ENCODE measurements around the gene PWWP2B. TPM values are rescaled to one million over a fixed set of nuclear protein-coding genes. Genes with fewer than 3 reads are reported as not detected.
A peak's percentile ranks its signal among the peaks of the same experiment; 100 is the strongest.

The PWWP2B gene
- total and polyA plus RNA-seq, 2 experiments from 2014 or later = 11.8 to 35.7 TPM

DNA sequence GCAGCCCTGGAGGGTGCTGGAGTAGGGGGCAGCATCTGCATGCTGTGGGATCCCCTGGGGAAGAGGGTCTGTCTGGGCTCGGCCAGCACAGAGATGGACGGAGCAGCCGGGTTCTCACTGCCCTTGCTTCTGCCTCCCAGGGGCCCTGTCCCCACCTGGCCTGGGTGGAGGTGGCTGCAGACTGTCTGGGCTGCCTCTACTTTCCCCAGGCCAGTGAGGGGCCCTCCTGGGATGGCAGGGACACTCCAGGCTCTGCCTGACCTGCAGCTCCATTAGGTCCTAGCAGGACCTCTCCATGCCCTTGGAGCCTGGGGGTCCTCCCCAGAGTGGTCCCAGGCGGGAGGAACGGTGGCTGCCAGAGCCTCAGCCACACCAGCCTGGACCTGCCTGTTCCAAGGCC, 63.7 kb downstream of the PWWP2B start:
- Histone ChIP-seq H3K27ac (no peak overlapping the region), H3K4me1 (ENCODE audit: low read depth) (peaks cover 12% of the 10 kb centered on the region)
- DNase-seq (ENCODE audit: low read depth in 1 of 2, low spot score in 1 of 2) = no peak

GRCh38 chr10:132461103-132461682, 64.2 kb downstream of the PWWP2B start:
- peaks cover 12% of the 10 kb centered on the region for H3K4me1 ChIP-seq (ENCODE audit: low read depth)
- TF ChIP-seq, protein P1, sequence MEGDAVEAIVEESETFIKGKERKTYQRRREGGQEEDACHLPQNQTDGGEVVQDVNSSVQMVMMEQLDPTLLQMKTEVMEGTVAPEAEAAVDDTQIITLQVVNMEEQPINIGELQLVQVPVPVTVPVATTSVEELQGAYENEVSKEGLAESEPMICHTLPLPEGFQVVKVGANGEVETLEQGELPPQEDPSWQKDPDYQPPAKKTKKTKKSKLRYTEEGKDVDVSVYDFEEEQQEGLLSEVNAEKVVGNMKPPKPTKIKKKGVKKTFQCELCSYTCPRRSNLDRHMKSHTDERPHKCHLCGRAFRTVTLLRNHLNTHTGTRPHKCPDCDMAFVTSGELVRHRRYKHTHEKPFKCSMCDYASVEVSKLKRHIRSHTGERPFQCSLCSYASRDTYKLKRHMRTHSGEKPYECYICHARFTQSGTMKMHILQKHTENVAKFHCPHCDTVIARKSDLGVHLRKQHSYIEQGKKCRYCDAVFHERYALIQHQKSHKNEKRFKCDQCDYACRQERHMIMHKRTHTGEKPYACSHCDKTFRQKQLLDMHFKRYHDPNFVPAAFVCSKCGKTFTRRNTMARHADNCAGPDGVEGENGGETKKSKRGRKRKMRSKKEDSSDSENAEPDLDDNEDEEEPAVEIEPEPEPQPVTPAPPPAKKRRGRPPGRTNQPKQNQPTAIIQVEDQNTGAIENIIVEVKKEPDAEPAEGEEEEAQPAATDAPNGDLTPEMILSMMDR (IDR thresholded peaks at IDR 0.05; ENCODE audit: low read depth, low read length) = no peak
- no peak for DNase-seq (ENCODE audit: low read depth in 1 of 2, low spot score in 1 of 2)
- H3K27me3 ChIP-seq = no peaks in the 10 kb centered on the region
- no peak overlapping the region for H3K27ac ChIP-seq
- no peaks in the 10 kb centered on the region for H3K9me3 ChIP-seq (ENCODE audit: low read depth)
- no peak overlapping the region for H3K4me3 ChIP-seq
- no peaks in the 10 kb centered on the region for H3K36me3 ChIP-seq

More for the DNA sequence above, 63.7 kb downstream of the PWWP2B start:
- Histone ChIP-seq H3K9me3 (ENCODE audit: low read depth) (no peaks in the 10 kb centered on the region), H3K4me3 (no peak overlapping the region), H3K27me3 (no peaks in the 10 kb centered on the region), H3K36me3 (no peaks in the 10 kb centered on the region)
- TF ChIP-seq, protein P1 (IDR thresholded peaks at IDR 0.05; ENCODE audit: low read depth, low read length) = no peak

- Histone ChIP-seq H3K27me3 (no peaks in the 10 kb centered on the region), H3K27ac (no peak overlapping the region), H3K36me3 (no peaks in the 10 kb centered on the region), H3K9me3 (ENCODE audit: low read depth) (no peaks in the 10 kb centered on the region), H3K4me1 (ENCODE audit: low read depth) (peaks cover 12% of the 10 kb centered on the region), H3K4me3 (no peak overlapping the region)
- TF ChIP-seq, protein P1 (IDR thresholded peaks at IDR 0.05; ENCODE audit: low read depth, low read length) = no peak
- no peak for DNase-seq (ENCODE audit: low read depth in 1 of 2, low spot score in 1 of 2)
These were observed 64.8 kb downstream of the PWWP2B start for GRCh38 chr10:132461683-132462231.

DNA sequence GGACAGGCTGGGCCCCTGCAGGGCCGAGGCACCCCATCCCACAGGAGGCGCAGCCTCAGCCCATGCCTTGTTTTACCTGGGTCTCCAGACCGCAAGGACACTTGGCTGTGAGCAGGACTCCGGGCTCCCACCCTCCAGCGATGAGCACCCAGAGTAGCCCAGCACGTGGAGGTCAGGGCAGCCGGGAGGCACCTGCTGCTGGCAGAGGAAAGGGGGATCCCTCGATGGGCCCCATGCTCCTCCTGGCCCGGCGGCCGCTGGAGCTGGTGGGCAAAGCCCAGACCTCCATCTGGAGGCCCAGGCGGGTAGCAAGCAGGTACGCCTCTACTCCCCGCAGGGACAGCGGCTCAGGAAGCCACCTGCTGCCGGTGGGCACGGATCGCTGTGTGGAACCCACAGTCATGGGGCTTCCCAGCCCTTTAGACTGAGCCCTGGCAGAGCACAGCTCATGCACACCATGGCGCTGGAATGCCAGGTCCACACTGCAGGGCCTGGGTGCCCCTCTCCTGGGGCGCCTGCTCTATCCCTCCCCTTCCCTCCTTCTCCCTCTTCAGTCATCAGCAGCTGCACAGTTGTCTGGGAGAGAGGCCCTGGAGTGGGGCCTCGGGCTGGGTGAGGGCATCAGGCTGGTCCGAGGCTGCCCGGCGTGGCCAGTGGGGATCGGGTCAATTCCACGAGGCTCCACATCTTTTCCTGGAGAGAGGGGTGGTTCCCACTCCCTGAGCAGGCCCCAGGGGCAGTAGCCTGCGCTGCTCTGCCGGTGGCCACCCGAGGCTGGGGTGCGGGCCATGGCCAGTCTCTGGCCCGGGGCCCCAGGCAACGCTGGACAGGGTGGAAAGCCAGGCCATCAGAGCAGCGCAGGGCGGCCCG, 65.7 kb downstream of the PWWP2B start:
- TF ChIP-seq, protein P1 (IDR thresholded peaks at IDR 0.05; ENCODE audit: low read depth, low read length) = no peak
- no peaks in the 10 kb centered on the region for H3K9me3 ChIP-seq (ENCODE audit: low read depth)
- no peak overlapping the region for H3K27ac ChIP-seq
- no peaks in the 10 kb centered on the region for H3K36me3 ChIP-seq
- DNase-seq (ENCODE audit: low read depth in 1 of 2, low spot score in 1 of 2) = no peak
- H3K27me3 ChIP-seq = no peaks in the 10 kb centered on the region
- H3K4me3 ChIP-seq = no peak overlapping the region
- H3K4me1 ChIP-seq (ENCODE audit: low read depth) = peaks cover 13% of the 10 kb centered on the region

GRCh38 chr10:132463333-132464255, 66.6 kb downstream of the PWWP2B start:
- no peak for DNase-seq (ENCODE audit: low read depth in 1 of 2, low spot score in 1 of 2)
- peaks cover 18% of the 10 kb centered on the region for H3K4me1 ChIP-seq (ENCODE audit: low read depth)
- no peaks in the 10 kb centered on the region for H3K36me3 ChIP-seq
- H3K4me3 ChIP-seq = no peak overlapping the region
- TF ChIP-seq, protein P1 (IDR thresholded peaks at IDR 0.05; ENCODE audit: low read depth, low read length) = peak; percentile 23
- no peaks in the 10 kb centered on the region for H3K9me3 ChIP-seq (ENCODE audit: low read depth)
- peak overlapping the region; percentile 85 for H3K27ac ChIP-seq
- H3K27me3 ChIP-seq = no peaks in the 10 kb centered on the region
